SK-N-SH (cell line): Measurements from ENCODE around the gene PRM3.

Experiments
- CTCF ChIP-seq: fragments of 200-600 bp; sonication (generic); IDR thresholded peaks from 2 replicates; pipeline ENCODE4 v1.6.1; 2017; ENCODE audit warnings: antibody characterized with exemption, mild to moderate bottlenecking, moderate library complexity
- EP300 ChIP-seq, 2 experiments: IDR thresholded peaks; 2 replicates each; pipeline versions ENCODE4 v1.4.0 to v1.6.1; 2012; ENCODE audit warnings: borderline replicate concordance in 1 of 2, low read depth in 1 of 2, low read length in 1 of 2
- MAX ChIP-seq: IDR thresholded peaks from 2 replicates; pipeline ENCODE4 v1.4.0; 2012; ENCODE audit warnings: low read depth
- NFIC ChIP-seq: IDR thresholded peaks from 2 replicates; pipeline ENCODE4 v1.4.0; 2012; ENCODE audit warnings: borderline replicate concordance
- PBX3 ChIP-seq: IDR thresholded peaks from 2 replicates; pipeline ENCODE4; 2012
- POLR2AphosphoS5 ChIP-seq: IDR thresholded peaks from 2 replicates; pipeline ENCODE4 v1.6.1; 2012; ENCODE audit warnings: low read depth, low read length
- RAD21 ChIP-seq: IDR thresholded peaks from 2 replicates; pipeline ENCODE4 v1.6.1; 2012; ENCODE audit warnings: mild to moderate bottlenecking, low read length
- RCOR1 ChIP-seq: fragments of 150-350 bp; IDR thresholded peaks from 2 replicates; pipeline ENCODE4 v1.6.1; 2017; ENCODE audit warnings: antibody characterized with exemption, low read length
- REST ChIP-seq: IDR thresholded peaks from 2 replicates; pipeline ENCODE4 v1.6.1; 2012; ENCODE audit warnings: mild to moderate bottlenecking, low read depth, low read length, moderate library complexity
- RFX5 ChIP-seq: IDR thresholded peaks from 2 replicates; pipeline ENCODE4 v1.6.1; 2012; ENCODE audit warnings: mild to moderate bottlenecking, improper control_type of control experiment, low read length
- RXRA ChIP-seq: IDR thresholded peaks from 2 replicates; pipeline ENCODE4 v1.4.0; 2012; ENCODE audit warnings: low read depth, mild to moderate bottlenecking, borderline replicate concordance
- USF1 ChIP-seq: IDR thresholded peaks from 2 replicates; pipeline ENCODE4 v1.4.0; 2012; ENCODE audit warnings: low read depth, borderline replicate concordance

GRCh38 chr16:11236461-11237254, 36.8 kb downstream of the PRM3 start:
- no peak for TF ChIP-seq RAD21
- no peak for TF ChIP-seq USF1
- no peak for TF ChIP-seq MAX
- TF ChIP-seq REST: no peak
- TF ChIP-seq CTCF: no peak
- TF ChIP-seq POLR2AphosphoS5: no peak
- no peak for TF ChIP-seq RXRA
- TF ChIP-seq PBX3: no peak
- TF ChIP-seq NFIC: no peak
- TF ChIP-seq EP300 (IDR thresholded peaks at IDR 0.05; ENCODE audit: borderline replicate concordance in 1 of 2, low read depth in 1 of 2, low read length in 1 of 2): no peak
- TF ChIP-seq RCOR1: no peak
- TF ChIP-seq RFX5: no peak
